Measurements from ENCODE around the gene C1QTNF5. TPM values are rescaled to one million over a fixed set of nuclear protein-coding genes. Genes with fewer than 3 reads are reported as not detected.

C1QTNF5 gene
- total RNA-seq, 2 experiments from 2014 or later, result not detected

- POLR2A ChIA-PET, result interaction anchor here (0.7 to 2.6 kb wide), 6 partner anchors 9 to 211 kb away, joined by 4 to 11 read pairs (median 6); partner anchors contain the start of genes MCAM and NLRX1
- Mint-ChIP-seq H3K27ac (peak overlapping the region; percentile 91), H3K27me3 (no peaks in the 10 kb centered on the region), H3K4me3 (peak overlapping the region; percentile 40), H3K9me3 (no peaks in the 10 kb centered on the region), H3K36me3 (ENCODE audit: low read depth) (peaks cover 34% of the 10 kb centered on the region), H3K4me1 (ENCODE audit: low read depth) (peaks cover 25% of the 10 kb centered on the region)
- CTCF ChIA-PET, result interaction anchor here (0.7 to 7.2 kb wide), 7 partner anchors 9 to 39 kb away, joined by 3 to 77 read pairs (median 5); partner anchors contain the start of gene MCAM
- peak; percentile 43 for ATAC-seq
- TF ChIP-seq, protein P1, sequence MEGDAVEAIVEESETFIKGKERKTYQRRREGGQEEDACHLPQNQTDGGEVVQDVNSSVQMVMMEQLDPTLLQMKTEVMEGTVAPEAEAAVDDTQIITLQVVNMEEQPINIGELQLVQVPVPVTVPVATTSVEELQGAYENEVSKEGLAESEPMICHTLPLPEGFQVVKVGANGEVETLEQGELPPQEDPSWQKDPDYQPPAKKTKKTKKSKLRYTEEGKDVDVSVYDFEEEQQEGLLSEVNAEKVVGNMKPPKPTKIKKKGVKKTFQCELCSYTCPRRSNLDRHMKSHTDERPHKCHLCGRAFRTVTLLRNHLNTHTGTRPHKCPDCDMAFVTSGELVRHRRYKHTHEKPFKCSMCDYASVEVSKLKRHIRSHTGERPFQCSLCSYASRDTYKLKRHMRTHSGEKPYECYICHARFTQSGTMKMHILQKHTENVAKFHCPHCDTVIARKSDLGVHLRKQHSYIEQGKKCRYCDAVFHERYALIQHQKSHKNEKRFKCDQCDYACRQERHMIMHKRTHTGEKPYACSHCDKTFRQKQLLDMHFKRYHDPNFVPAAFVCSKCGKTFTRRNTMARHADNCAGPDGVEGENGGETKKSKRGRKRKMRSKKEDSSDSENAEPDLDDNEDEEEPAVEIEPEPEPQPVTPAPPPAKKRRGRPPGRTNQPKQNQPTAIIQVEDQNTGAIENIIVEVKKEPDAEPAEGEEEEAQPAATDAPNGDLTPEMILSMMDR (IDR thresholded peaks at IDR 0.05), result no peak
- no peak for DNase-seq
- intact Hi-C loops (cut with micrococcal nuclease), result no loop called here
Measured at GRCh38 chr11:119305556-119306372, 34.9 kb downstream of the C1QTNF5 start.

GRCh38 chr11:119303227-119303718 lies 37.4 kb downstream of the C1QTNF5 start:
- intact Hi-C loops (cut with micrococcal nuclease), result no loop called here
- CTCF ChIA-PET, result interaction anchor here (0.9 to 2.8 kb wide), 3 partner anchors 19 to 97 kb away, joined by 4 to 19 read pairs (median 4); partner anchors contain the start of gene CBL
- Mint-ChIP-seq H3K4me3 (no peak overlapping the region), H3K36me3 (ENCODE audit: low read depth) (peaks cover 51% of the 10 kb centered on the region), H3K27me3 (no peaks in the 10 kb centered on the region), H3K27ac (no peak overlapping the region), H3K9me3 (no peaks in the 10 kb centered on the region), H3K4me1 (ENCODE audit: low read depth) (peaks cover 25% of the 10 kb centered on the region)
- ATAC-seq, result no peak
- TF ChIP-seq, protein P1 (IDR thresholded peaks at IDR 0.05), result no peak
- DNase-seq, result no peak
- POLR2A ChIA-PET, result no interaction called here

DNA sequence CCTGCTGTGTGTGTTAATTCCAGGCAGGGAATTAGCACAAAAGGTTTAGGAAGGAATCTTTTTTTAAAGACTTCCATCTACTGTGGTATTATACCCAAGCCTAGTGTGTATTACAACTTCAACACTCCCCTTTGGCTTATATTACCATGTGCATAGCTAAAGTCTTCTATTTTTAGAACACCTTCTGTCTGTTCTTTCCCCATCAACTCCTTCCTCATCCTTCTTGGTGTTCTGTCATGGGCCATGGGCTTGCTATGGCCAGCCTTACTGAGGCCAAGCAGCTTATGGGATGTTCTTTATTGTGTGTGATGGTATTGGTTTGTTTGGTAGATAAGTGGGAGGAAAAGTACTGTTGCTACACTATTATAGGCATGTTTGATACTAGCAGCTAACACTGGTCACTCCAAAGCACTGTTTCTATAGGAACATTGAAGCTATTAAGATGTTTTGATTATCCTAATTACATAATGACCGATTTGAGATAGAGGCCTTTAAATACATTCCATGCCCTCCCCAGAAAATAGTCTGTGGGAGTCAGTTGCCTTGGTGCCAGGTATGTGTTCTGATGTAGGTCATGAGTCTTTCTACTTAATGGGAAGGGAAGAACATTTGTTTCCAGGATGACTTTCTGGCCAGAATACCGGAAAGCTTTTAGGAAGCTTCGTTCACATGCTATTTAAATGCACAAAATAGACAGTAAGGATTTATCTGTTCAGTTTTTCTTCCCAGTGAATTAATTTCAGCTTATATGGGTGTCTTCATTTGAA lies 40.3 kb downstream of the C1QTNF5 start:
- peaks cover 7% of the 10 kb centered on the region for H3K4me1 Mint-ChIP-seq (ENCODE audit: low read depth)
- no peak overlapping the region for H3K4me3 Mint-ChIP-seq
- intact Hi-C loops (cut with micrococcal nuclease), result no loop called here
- CTCF ChIA-PET, result interaction anchor here (0.9 to 1.6 kb wide), 7 partner anchors 17 to 94 kb away, joined by 3 to 6 read pairs (median 4); partner anchors contain the start of gene CBL
- POLR2A ChIA-PET, result interaction anchor here (1.4 kb wide), 1 partner anchor 131 kb away, joined by 4 read pairs; no protein-coding TSS in a partner anchor
- no peaks in the 10 kb centered on the region for H3K9me3 Mint-ChIP-seq
- H3K27me3 Mint-ChIP-seq, result no peaks in the 10 kb centered on the region
- H3K36me3 Mint-ChIP-seq (ENCODE audit: low read depth), result peaks cover 55% of the 10 kb centered on the region
- H3K27ac Mint-ChIP-seq, result no peak overlapping the region
- TF ChIP-seq, protein P1 (IDR thresholded peaks at IDR 0.05), result no peak
- ATAC-seq, result no peak
- DNase-seq, result no peak

- DNase-seq (no peak), ATAC-seq (no peak)
- Mint-ChIP-seq H3K27me3 (no peaks in the 10 kb centered on the region), H3K9me3 (no peaks in the 10 kb centered on the region), H3K4me3 (no peak overlapping the region), H3K27ac (no peak overlapping the region), H3K4me1 (ENCODE audit: low read depth) (peaks cover 2% of the 10 kb centered on the region), H3K36me3 (ENCODE audit: low read depth) (peaks cover 51% of the 10 kb centered on the region)
- intact Hi-C loops (cut with micrococcal nuclease), result no loop called here
- ChIA-PET CTCF (interaction anchor here (1.0 to 1.2 kb wide), 3 partner anchors 39 to 131 kb away, joined by 3 to 6 read pairs (median 3); partner anchors contain the start of genes CBL and NLRX1), POLR2A (interaction anchor here (1.4 kb wide), 1 partner anchor 130 kb away, joined by 4 read pairs; no protein-coding TSS in a partner anchor)
- TF ChIP-seq, protein P1 (IDR thresholded peaks at IDR 0.05), result no peak
Measured at GRCh38 chr11:119299416-119299815, 41.3 kb downstream of the C1QTNF5 start.

Measured in activated CD8-positive, alpha-beta T cell treated with anti-CD3 and anti-CD28 coated beads for 36 hours (primary cell).